HG02759 (cell line): ENCODE data around the gene RNF113B.

Experiments used
- ATAC-seq: cut with Tn5 transposase; IDR thresholded peaks from one replicate; pipeline ENCODE4 v1.9.1; 2021; ENCODE audit warnings: mild to moderate bottlenecking, moderate library complexity; ENCODE audit not compliant: unreplicated experiment

Gene RNF113B

GRCh38 chr13:98142380-98143156 is 34.5 kb downstream of the RNF113B start, which contains the start of gene FARP1:
Gene FARP1 (plus strand): TSS chr13:98143094. CDS start chr13:98213243, 70,149 bp downstream.
- peak; percentile 81 for ATAC-seq

- ATAC-seq = peak; percentile 10
These were observed 35.3 kb downstream of the RNF113B start for GRCh38 chr13:98141509-98142379.

- no peak for ATAC-seq
These were observed 36.0 kb downstream of the RNF113B start for GRCh38 chr13:98141091-98141490.

GRCh38 chr13:98134901-98135300 is 42.2 kb downstream of the RNF113B start:
- no peak for ATAC-seq

GRCh38 chr13:98133946-98134345 is 43.1 kb downstream of the RNF113B start:
- peak; percentile 98 for ATAC-seq

- ATAC-seq = no peak
These were observed 47.9 kb downstream of the RNF113B start for GRCh38 chr13:98129059-98129746.
